SK-N-MC (cell line): ENCODE measurements around the gene CASZ1.

ENCODE experiments used
- DNase-seq: peaks from one replicate; pipeline ENCODE4 v3.0.0-alpha.2; 2011; ENCODE audit warnings: low read depth, low spot score
- H3K27ac ChIP-seq: fragments of 200-600 bp; sonication (generic); 2 replicates; pipeline ENCODE4 v1.5.1; 2016; ENCODE audit warnings: mixed run types
- H3K36me3 ChIP-seq: fragments of 200-600 bp; sonication (generic); 2 replicates; pipeline ENCODE4 v1.6.1; 2017; ENCODE audit warnings: antibody characterized with exemption, low read length, mixed read lengths; ENCODE audit not compliant: insufficient read depth
- H3K4me3 ChIP-seq: fragments of 200-600 bp; sonication (generic); 2 replicates; pipeline ENCODE4 v1.5.1; 2016
- H3K9ac ChIP-seq: fragments of 200-600 bp; sonication (generic); 2 replicates; pipeline ENCODE4 v1.8.0; 2017; ENCODE audit warnings: mixed run types, mixed read lengths; ENCODE audit not compliant: insufficient read length
- H3K9me3 ChIP-seq: fragments of 200-600 bp; sonication (generic); 2 replicates; pipeline ENCODE4 v1.6.1; 2017; ENCODE audit warnings: low read depth, mild to moderate bottlenecking, antibody characterized with exemption, low read length, moderate library complexity, mixed read lengths
- EZH2 ChIP-seq: fragments of 200-600 bp; sonication (generic); IDR thresholded peaks from one replicate; pipeline ENCODE4 v1.6.1; 2017; ENCODE audit warnings: antibody characterized with exemption
- FOXP2 ChIP-seq: optimal IDR thresholded peaks from 2 replicates; pipeline ENCODE3; 2011; ENCODE audit warnings: mild to moderate bottlenecking, moderate library complexity; ENCODE audit not compliant: insufficient read depth; ENCODE audit errors: extremely low read length, control extremely low read depth
- POLR2AphosphoS5 ChIP-seq: IDR thresholded peaks from 2 replicates; pipeline ENCODE4 v1.6.1; 2012; ENCODE audit warnings: mild to moderate bottlenecking, low read depth, low read length, borderline replicate concordance

CASZ1 gene

GRCh38 chr1:10782491-10783244, 13.8 kb downstream of the CASZ1 start:
- H3K27ac ChIP-seq: no peak overlapping the region
- DNase-seq: no peak

GRCh38 chr1:10781137-10781536, 15.3 kb downstream of the CASZ1 start:
- DNase-seq: no peak
- no peak for TF ChIP-seq POLR2AphosphoS5
- TF ChIP-seq EZH2: no peak
- no peak for TF ChIP-seq FOXP2

More at GRCh38 chr1:10782491-10783244, 13.8 kb downstream of the CASZ1 start:
- no peak overlapping the region for H3K9ac ChIP-seq
- no peak for TF ChIP-seq FOXP2
- TF ChIP-seq EZH2: no peak
- no peak for TF ChIP-seq POLR2AphosphoS5
- no peaks in the 10 kb centered on the region for H3K36me3 ChIP-seq
- no peak overlapping the region for H3K4me3 ChIP-seq
- H3K9me3 ChIP-seq: no peaks in the 10 kb centered on the region

GRCh38 chr1:10779841-10780240, 16.6 kb downstream of the CASZ1 start:
- no peak for DNase-seq
- H3K9me3 ChIP-seq: no peaks in the 10 kb centered on the region
- no peak overlapping the region for H3K9ac ChIP-seq
- TF ChIP-seq EZH2 (no peak), FOXP2 (no peak), POLR2AphosphoS5 (no peak)
- no peaks in the 10 kb centered on the region for H3K36me3 ChIP-seq
- H3K27ac ChIP-seq: no peak overlapping the region
- H3K4me3 ChIP-seq: no peak overlapping the region

More at GRCh38 chr1:10781137-10781536, 15.3 kb downstream of the CASZ1 start:
- Histone ChIP-seq H3K4me3 (no peak overlapping the region), H3K9ac (no peak overlapping the region), H3K36me3 (no peaks in the 10 kb centered on the region), H3K9me3 (no peaks in the 10 kb centered on the region), H3K27ac (no peak overlapping the region)

GRCh38 chr1:10779201-10779600, 17.2 kb downstream of the CASZ1 start:
- TF ChIP-seq FOXP2: no peak
- Histone ChIP-seq H3K27ac (no peak overlapping the region), H3K9me3 (no peaks in the 10 kb centered on the region), H3K4me3 (no peak overlapping the region), H3K36me3 (no peaks in the 10 kb centered on the region), H3K9ac (no peak overlapping the region)
- DNase-seq: no peak

GRCh38 chr1:10778640-10779039, 17.8 kb downstream of the CASZ1 start:
- Histone ChIP-seq H3K4me3 (no peak overlapping the region), H3K27ac (no peak overlapping the region), H3K9me3 (no peaks in the 10 kb centered on the region), H3K36me3 (no peaks in the 10 kb centered on the region), H3K9ac (no peak overlapping the region)
- TF ChIP-seq EZH2 (no peak), FOXP2 (no peak), POLR2AphosphoS5 (no peak)
- DNase-seq: no peak

- no peak overlapping the region for H3K4me3 ChIP-seq
- no peak overlapping the region for H3K27ac ChIP-seq
- no peak overlapping the region for H3K9ac ChIP-seq
- no peak for DNase-seq
- H3K36me3 ChIP-seq: no peaks in the 10 kb centered on the region
- TF ChIP-seq EZH2: no peak
- TF ChIP-seq FOXP2: no peak
- no peak for TF ChIP-seq POLR2AphosphoS5
- no peaks in the 10 kb centered on the region for H3K9me3 ChIP-seq
Measured at GRCh38 chr1:10777749-10778574, 18.5 kb downstream of the CASZ1 start.

- H3K36me3 ChIP-seq: no peaks in the 10 kb centered on the region
- no peak overlapping the region for H3K27ac ChIP-seq
- H3K9me3 ChIP-seq: no peaks in the 10 kb centered on the region
- no peak overlapping the region for H3K9ac ChIP-seq
- DNase-seq: no peak
- H3K4me3 ChIP-seq: no peak overlapping the region
- TF ChIP-seq FOXP2: no peak
- no peak for TF ChIP-seq POLR2AphosphoS5
Measured at GRCh38 chr1:10776190-10776905, 20.1 kb downstream of the CASZ1 start.

GRCh38 chr1:10775763-10776162, 20.7 kb downstream of the CASZ1 start:
- Histone ChIP-seq H3K27ac (no peak overlapping the region), H3K36me3 (no peaks in the 10 kb centered on the region), H3K9ac (no peak overlapping the region), H3K9me3 (no peaks in the 10 kb centered on the region), H3K4me3 (no peak overlapping the region)
- TF ChIP-seq POLR2AphosphoS5 (no peak), FOXP2 (no peak), EZH2 (no peak)
- DNase-seq: no peak

- no peaks in the 10 kb centered on the region for H3K36me3 ChIP-seq
- TF ChIP-seq FOXP2 (no peak), POLR2AphosphoS5 (no peak), EZH2 (no peak)
- no peak for DNase-seq
- no peak overlapping the region for H3K27ac ChIP-seq
- no peaks in the 10 kb centered on the region for H3K9me3 ChIP-seq
- H3K9ac ChIP-seq: no peak overlapping the region
- H3K4me3 ChIP-seq: no peak overlapping the region
Measured at GRCh38 chr1:10774615-10775310, 21.7 kb downstream of the CASZ1 start.
